ENCODE measurements around the gene OSBPL7. TPM values are rescaled to one million over a fixed set of nuclear protein-coding genes. Genes with fewer than 3 reads are reported as not detected.

Gene OSBPL7
- total and polyA plus RNA-seq, 2 donors (not counting 1 experiment from before 2014, with no cell fraction given) = 51.0 to 61.3 TPM

DNA sequence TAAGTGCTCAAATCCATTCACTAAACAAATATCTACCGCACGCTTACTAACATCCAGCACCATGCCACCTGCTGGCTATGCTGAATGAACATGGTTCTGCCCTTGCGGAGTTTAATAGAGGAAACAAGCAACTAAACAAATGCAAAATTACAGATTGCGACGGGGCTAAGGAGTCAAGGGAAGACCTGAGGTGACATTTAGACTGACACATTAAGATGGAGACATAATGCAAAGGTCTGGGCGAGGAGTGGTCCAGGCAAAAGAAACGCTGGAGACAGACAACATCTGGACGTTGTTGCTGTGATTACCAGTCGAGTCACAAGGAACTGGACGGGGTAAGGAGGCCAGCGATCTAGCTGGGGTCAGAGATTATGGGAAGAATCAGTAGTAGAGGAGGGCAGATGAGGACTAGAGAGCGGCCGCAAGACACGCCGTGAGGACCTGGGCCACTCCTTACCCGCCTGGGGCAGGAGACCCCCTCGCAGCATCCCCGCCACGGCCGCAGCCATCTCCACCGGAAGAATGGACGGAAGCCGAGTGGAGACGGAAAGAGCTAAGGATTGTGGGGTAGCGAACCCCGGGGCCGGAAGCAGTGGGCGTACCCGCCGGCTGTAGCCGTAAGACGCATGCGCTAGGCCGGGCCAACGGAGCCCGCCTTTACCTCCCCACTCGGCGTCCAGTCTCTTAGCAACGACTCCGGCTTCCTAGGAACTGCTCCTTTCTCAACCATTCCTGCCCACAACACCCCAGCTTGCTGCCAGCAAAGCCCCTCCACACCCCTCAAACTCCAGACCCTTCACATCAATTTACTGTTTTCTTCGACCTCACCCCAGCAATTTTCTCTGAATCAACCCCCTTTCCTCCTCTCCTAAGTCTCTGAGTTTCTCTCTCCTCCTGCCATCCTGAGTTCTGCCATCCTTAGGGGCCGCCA is 9.7 kb upstream of the OSBPL7 start, which contains the start of the genes LRRC46 and MRPL10:
LRRC46 (plus strand) TSS at position 668 of the 931 bp plus-strand sequence. CDS start 320 bp downstream, outside the sequence.
MRPL10 (minus strand) TSS at position 539 of the 931 bp plus-strand sequence; CDS start at position 509, 30 bp downstream.
- H3K27ac ChIP-seq (ENCODE audit: low read length in 2 of 2) = peak within 1 kb of the TSS; percentile 69 to 81
- H3K4me1 Mint-ChIP-seq = peaks cover 25% of the 10 kb centered on the region
- H3K4me3 ChIP-seq (ENCODE audit: control extremely low read depth in 1 of 5, extremely low read depth in 1 of 5, insufficient read depth in 1 of 5, low read depth in 2 of 5, low read length in 4 of 5) = peak within 1 kb of the TSS; percentile 70 to 97 (median 96)
- H3K27me3 ChIP-seq (replicated peaks in 1 of 4; ENCODE audit: control extremely low read depth in 1 of 4, control insufficient read depth in 3 of 4, insufficient read depth in 4 of 4, low read length in 3 of 4) = no peaks in the 10 kb centered on the region
- no peaks in the 10 kb centered on the region for H3K27me3 Mint-ChIP-seq
- H3K9me3 ChIP-seq (ENCODE audit: control extremely low read depth in 1 of 3, control insufficient read depth in 2 of 3, insufficient read depth in 1 of 3, low read length in 2 of 3) = no peaks in the 10 kb centered on the region
- peak within 1 kb of the TSS; percentile 80 for H3K9ac ChIP-seq (ENCODE audit: low read length)
- peak within 1 kb of the TSS; percentile 95 for H3K4me2 ChIP-seq (replicated peaks; ENCODE audit: low read depth, low read length, poor library complexity, severe bottlenecking)
- peak within 1 kb of the TSS; percentile 93 for H2AFZ ChIP-seq (ENCODE audit: insufficient read depth, low read depth, low read length, poor library complexity, severe bottlenecking)
- POLR2A ChIA-PET = interaction anchor here (0.6 to 1.6 kb wide), 5 partner anchors 9 to 746 kb away, joined by 4 to 15 read pairs (median 8); partner anchors contain the start of genes OSBPL7, SCRN2 and SP2
- peak; percentile 94 for ATAC-seq (ENCODE audit: low read depth)
- peaks cover 47% of the 10 kb centered on the region for H3K79me2 ChIP-seq (ENCODE audit: control insufficient read depth, insufficient read depth, low read length)
- H3K27ac Mint-ChIP-seq = peak within 1 kb of the TSS; percentile 89
- H3K9me3 Mint-ChIP-seq (ENCODE audit: insufficient read depth) = no peaks in the 10 kb centered on the region
- CTCF ChIA-PET = interaction anchor here (0.6 to 2.1 kb wide), 8 partner anchors 9 to 116 kb away, joined by 3 to 15 read pairs (median 5); partner anchors contain the start of gene SCRN2
- peaks cover 0 to 29% of the 10 kb centered on the region in 2 experiments for H3K36me3 ChIP-seq (replicated peaks in 1 of 2; ENCODE audit: control extremely low read depth in 1 of 2, control insufficient read depth in 1 of 2, extremely low read depth in 1 of 2, insufficient read depth in 2 of 2, low read length in 1 of 2)
- H3K4me1 ChIP-seq (ENCODE audit: control insufficient read depth in 2 of 2, insufficient read depth in 2 of 2, low read length in 2 of 2) = peaks cover 19 to 21% of the 10 kb centered on the region in 2 donors
- peaks cover 13% of the 10 kb centered on the region for H4K20me1 ChIP-seq (ENCODE audit: control insufficient read depth, insufficient read depth, low read length, poor library complexity, severe bottlenecking)
- peak within 1 kb of the TSS; percentile 92 for H3K4me3 Mint-ChIP-seq
- WGBS (ENCODE audit: insufficient coverage) = under 1% methylated on average over 38 of the region's 42 CpGs
- TF ChIP-seq, protein P1, sequence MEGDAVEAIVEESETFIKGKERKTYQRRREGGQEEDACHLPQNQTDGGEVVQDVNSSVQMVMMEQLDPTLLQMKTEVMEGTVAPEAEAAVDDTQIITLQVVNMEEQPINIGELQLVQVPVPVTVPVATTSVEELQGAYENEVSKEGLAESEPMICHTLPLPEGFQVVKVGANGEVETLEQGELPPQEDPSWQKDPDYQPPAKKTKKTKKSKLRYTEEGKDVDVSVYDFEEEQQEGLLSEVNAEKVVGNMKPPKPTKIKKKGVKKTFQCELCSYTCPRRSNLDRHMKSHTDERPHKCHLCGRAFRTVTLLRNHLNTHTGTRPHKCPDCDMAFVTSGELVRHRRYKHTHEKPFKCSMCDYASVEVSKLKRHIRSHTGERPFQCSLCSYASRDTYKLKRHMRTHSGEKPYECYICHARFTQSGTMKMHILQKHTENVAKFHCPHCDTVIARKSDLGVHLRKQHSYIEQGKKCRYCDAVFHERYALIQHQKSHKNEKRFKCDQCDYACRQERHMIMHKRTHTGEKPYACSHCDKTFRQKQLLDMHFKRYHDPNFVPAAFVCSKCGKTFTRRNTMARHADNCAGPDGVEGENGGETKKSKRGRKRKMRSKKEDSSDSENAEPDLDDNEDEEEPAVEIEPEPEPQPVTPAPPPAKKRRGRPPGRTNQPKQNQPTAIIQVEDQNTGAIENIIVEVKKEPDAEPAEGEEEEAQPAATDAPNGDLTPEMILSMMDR (IDR thresholded peaks at IDR 0.05) = peak; percentile 40
- no peak for TF ChIP-seq EZH2 (IDR thresholded peaks at IDR 0.05; ENCODE audit: borderline replicate concordance, insufficient read depth, low read depth, low read length, poor library complexity, severe bottlenecking)
- intact Hi-C loops (cut with micrococcal nuclease) = loop anchor here (1.0 to 2.0 kb wide), 4 partner anchors 10 to 140 kb away; partner anchors contain the start of genes CDK5RAP3, OSBPL7 and SCRN2
- peak; percentile 93 for DNase-seq
